Vagina (tissue), 2 donors: ENCODE results near the gene C1orf21.

Source experiments
- POLR2A ChIP-seq, 2 donors: fragments of 450-650 bp; IDR thresholded peaks; one replicate each; pipeline ENCODE4 v1.6.1; 2017; ENCODE audit warnings: antibody characterized with exemption in 2 of 2, mild to moderate bottlenecking in 2 of 2, moderate library complexity in 2 of 2
- TF ChIP-seq, protein P1 (sequence below), 3 experiments: fragments of 450-650 bp in 2 of 3; fragments of 200-600 bp in 1 of 3; sonication (generic) in 1 of 3; IDR thresholded peaks; one replicate each; pipeline ENCODE4 v1.5.1; 2017 to 2019; ENCODE audit warnings: antibody characterized with exemption in 3 of 3, mild to moderate bottlenecking in 2 of 3, moderate library complexity in 2 of 3

DNA sequence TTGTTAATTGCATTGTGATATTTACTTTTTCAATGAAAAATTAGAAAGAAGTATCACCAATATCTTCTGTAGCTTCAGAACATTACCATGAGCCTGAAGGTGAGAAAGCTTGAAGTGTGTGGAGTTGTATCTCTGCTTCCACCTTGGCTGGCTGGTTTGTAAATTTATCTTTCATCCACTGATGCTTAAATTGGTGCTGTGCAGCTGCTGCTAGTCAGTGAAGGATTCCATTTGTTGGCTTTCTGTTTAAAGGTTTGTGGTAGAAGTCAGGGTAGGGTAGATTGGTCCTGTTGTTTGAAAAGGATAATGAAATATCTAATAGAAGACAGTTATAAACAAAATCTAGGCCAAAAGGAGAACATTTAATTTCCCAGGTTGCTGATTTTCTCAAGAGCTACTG lies 105.7 kb downstream of the C1orf21 start:
- TF ChIP-seq, protein P1, sequence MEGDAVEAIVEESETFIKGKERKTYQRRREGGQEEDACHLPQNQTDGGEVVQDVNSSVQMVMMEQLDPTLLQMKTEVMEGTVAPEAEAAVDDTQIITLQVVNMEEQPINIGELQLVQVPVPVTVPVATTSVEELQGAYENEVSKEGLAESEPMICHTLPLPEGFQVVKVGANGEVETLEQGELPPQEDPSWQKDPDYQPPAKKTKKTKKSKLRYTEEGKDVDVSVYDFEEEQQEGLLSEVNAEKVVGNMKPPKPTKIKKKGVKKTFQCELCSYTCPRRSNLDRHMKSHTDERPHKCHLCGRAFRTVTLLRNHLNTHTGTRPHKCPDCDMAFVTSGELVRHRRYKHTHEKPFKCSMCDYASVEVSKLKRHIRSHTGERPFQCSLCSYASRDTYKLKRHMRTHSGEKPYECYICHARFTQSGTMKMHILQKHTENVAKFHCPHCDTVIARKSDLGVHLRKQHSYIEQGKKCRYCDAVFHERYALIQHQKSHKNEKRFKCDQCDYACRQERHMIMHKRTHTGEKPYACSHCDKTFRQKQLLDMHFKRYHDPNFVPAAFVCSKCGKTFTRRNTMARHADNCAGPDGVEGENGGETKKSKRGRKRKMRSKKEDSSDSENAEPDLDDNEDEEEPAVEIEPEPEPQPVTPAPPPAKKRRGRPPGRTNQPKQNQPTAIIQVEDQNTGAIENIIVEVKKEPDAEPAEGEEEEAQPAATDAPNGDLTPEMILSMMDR (IDR thresholded peaks at IDR 0.05): no peak
- TF ChIP-seq POLR2A (IDR thresholded peaks at IDR 0.05): no peak
